ENCODE results near the gene VWA3B.
"Not testable (repeated sequence)": the region's sequence is repeated elsewhere in the genome, so short reads cannot be mapped to it uniquely, and the experiment has no call there.

Gene VWA3B

GRCh38 chr2:98134172-98135005 lies 47.4 kb downstream of the VWA3B start:
- TF ChIP-seq CTCF (IDR thresholded peaks at IDR 0.05): no peak
- TF ChIP-seq ZFX (IDR thresholded peaks at IDR 0.05; ENCODE audit: borderline replicate concordance): no peak
- H3K27ac ChIP-seq: no peak overlapping the region

- no peak overlapping the region for H3K27ac ChIP-seq
- TF ChIP-seq ZFX (IDR thresholded peaks at IDR 0.05; ENCODE audit: borderline replicate concordance) (no peak), CTCF (IDR thresholded peaks at IDR 0.05) (no peak)
Measured at GRCh38 chr2:98137196-98137595, 50.2 kb downstream of the VWA3B start.

- H3K27ac ChIP-seq: not testable (repeated sequence)
Measured at GRCh38 chr2:98138978-98139377, 52.0 kb downstream of the VWA3B start.

GRCh38 chr2:98140210-98140609 lies 53.2 kb downstream of the VWA3B start:
- H3K27ac ChIP-seq: no peak overlapping the region
- TF ChIP-seq ZFX (IDR thresholded peaks at IDR 0.05; ENCODE audit: borderline replicate concordance) (no peak), CTCF (IDR thresholded peaks at IDR 0.05) (no peak)

- H3K27ac ChIP-seq: no peak overlapping the region
- TF ChIP-seq CTCF (IDR thresholded peaks at IDR 0.05): no peak
- TF ChIP-seq ZFX (IDR thresholded peaks at IDR 0.05; ENCODE audit: borderline replicate concordance): no peak
Measured at GRCh38 chr2:98142106-98142791, 55.3 kb downstream of the VWA3B start.

GRCh38 chr2:98145070-98145469 lies 58.1 kb downstream of the VWA3B start:
- TF ChIP-seq ZFX (IDR thresholded peaks at IDR 0.05; ENCODE audit: borderline replicate concordance) (no peak), CTCF (IDR thresholded peaks at IDR 0.05) (no peak)

GRCh38 chr2:98147900-98148299 lies 60.9 kb downstream of the VWA3B start:
- not testable (repeated sequence) for H3K27ac ChIP-seq

More at GRCh38 chr2:98145070-98145469, 58.1 kb downstream of the VWA3B start:
- H3K27ac ChIP-seq: no peak overlapping the region

GRCh38 chr2:98148595-98149332 lies 61.8 kb downstream of the VWA3B start:
- TF ChIP-seq ZFX (IDR thresholded peaks at IDR 0.05; ENCODE audit: borderline replicate concordance) (no peak), CTCF (IDR thresholded peaks at IDR 0.05) (no peak)
- H3K27ac ChIP-seq: no peak overlapping the region
